AG20443 (cell line): ENCODE measurements around the gene UBXN10.

Source experiments
- DNase-seq: peaks from one replicate; pipeline ENCODE4 v3.0.0; 2012; ENCODE audit warnings: low spot score, mixed read lengths

Gene UBXN10

GRCh38 chr1:20183035-20183434 lies 2.9 kb upstream of the UBXN10 start:
- no peak for DNase-seq

DNA sequence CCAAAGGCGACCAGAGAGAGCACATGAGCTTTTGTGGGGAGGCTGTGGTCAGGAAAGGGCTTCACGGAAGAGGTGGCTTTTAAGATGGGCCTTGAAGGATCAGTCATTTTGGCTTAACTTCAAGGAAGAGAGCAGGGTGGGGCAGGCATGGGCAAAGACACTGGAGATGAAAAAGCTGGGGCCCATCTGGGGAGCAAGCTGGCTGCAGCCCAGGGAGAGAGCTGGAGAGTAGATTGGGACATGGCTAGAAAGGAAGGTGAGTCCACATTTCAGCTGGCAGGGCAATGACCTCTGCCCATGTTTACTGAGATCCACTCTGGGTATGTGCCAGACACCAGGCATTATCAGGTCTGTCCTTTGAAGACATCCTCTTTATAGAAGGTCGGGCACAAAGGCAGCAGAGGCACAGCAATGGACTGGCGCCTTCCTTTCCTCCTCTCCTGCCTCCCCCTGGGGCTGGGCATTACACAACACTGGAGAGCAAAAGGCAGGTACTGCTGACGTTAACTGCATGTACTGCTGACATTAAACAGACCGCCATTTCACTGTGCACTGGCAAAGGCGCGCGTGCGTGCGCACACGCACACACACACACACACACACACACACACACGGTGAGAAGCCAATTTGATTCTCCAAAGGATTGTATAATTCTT lies 2.2 kb upstream of the UBXN10 start:
- no peak for DNase-seq

DNA sequence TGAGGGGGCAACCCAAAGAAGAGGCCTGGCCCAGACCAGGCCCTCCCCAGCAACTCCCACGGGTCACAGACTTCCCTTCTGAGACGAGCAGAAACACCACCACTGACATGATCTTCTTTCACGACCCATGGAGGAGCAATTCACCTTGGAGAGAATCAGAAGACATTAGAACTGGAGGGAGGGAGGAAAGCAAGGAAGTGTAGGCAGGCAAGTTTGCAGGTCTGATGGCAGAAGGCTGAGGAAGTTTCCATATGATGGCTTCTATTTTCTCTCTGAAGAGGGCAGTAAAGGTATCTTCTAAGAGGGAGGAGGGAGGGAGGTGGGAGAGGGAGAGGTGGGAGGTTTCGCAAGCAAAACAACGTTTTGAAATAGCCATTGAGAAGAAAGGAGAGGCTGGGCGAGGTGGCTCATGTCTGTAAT lies 1.4 kb upstream of the UBXN10 start:
- no peak for DNase-seq

GRCh38 chr1:20184997-20185833 lies 681 bp upstream of the UBXN10 start:
- no peak for DNase-seq

DNA sequence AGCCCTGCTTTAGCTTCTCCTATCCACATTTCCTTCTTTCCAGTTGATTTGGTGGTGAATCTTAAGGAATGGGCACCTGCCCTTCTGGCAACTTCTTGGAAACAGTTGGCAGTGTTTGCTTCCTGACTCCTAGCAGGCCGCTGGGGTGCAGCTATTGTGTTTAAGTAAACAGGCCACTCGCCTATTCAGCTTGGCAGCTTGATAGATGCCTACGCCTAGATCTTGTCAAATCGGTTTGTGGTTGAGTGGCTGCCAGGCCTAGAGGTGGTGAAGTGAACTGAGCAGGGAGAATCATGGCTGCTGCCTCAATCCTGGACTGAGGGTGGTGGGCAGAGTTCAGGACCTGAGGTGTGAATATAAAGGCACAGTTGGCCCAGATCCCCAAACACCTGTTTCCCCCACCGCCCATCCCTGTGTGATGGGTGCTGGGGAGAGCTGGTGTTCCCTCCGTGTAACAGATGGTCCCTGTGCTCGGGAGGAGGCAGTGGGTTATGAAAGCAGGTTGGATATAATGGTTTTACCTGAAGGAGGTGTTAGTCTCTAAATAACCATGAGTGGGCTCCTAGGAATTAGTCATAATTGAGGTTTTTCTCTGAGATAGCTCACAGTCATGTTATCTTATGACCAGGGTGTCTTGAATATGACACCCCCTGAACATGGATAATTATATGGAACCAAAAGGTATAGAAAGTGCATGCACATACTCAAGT lies 1.4 kb downstream of the UBXN10 start:
- no peak for DNase-seq

- DNase-seq: no peak
Observed at GRCh38 chr1:20187813-20188454, 2.0 kb downstream of the UBXN10 start.

DNA sequence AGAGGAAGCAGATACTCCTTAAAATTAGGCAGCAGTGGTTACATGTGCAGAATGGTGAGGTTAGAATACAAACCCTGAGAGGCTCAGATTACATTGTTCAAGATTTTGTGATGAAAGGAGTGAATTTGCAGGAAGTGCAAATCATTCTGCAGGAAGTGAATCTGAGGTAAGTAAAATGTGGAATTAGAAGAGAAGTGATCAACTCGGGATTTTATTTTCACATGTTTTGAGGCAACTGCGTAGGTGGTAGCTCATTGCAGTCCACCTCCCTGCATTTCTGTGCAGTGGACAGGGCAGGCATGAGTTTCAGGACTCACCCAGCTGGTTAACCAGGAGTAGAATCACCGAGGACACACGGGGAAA lies 2.5 kb downstream of the UBXN10 start:
- no peak for DNase-seq

- no peak for DNase-seq
Observed at GRCh38 chr1:20189664-20190063, 3.8 kb downstream of the UBXN10 start.

DNA sequence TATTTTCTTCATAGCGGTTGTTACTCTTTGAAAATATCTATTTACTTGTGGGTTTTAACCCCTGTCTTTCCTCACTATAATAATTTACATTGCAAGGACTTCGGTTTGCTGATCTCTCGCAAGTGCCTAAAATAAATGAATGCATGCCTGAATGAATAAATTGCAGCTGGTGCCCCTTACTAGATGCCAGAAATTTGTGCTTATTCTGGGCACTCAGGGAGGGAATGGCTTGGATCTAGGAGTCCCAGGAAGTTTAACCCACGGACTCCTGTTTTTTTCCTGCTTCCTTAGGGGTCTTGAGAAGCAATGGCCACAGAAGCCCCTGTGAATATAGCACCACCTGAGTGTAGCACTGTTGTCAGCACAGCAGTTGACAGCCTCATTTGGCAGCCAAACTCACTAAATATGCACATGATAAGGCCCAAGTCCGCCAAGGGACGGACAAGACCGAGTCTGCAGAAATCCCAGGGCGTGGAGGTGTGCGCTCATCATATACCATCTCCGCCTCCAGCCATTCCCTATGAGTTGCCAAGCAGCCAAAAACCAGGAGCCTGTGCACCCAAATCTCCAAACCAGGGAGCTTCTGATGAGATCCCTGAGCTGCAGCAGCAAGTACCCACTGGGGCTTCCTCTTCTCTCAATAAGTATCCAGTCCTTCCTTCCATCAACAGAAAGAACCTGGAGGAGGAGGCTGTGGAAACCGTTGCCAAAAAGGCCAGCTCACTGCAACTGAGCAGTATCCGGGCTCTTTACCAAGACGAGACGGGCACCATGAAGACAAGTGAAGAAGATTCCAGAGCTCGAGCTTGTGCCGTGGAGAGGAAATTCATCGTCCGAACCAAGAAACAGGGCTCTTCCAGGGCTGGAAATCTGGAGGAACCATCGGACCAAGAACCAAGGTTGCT lies 4.6 kb downstream of the UBXN10 start:
- no peak for DNase-seq

GRCh38 chr1:20191266-20191825 lies 5.5 kb downstream of the UBXN10 start:
- no peak for DNase-seq

DNA sequence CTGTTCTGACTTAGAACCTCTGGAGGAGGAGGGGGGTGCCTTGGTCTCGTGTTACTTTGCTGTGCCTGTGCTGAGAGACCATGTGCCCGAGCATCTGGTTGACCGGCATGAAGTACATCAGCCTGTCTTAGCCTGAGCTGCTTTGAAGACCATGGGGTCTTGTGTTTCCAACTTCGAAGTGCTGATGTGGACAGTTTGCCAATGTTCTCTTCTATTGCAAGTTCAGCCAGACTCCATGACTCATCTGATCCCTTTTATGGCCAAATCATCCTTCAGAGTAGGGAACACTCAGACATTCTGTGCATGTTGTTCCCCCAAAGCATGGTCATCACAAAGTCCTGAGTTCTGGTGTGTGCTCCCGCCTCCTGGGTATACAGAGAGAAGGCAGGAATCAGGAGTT lies 6.5 kb downstream of the UBXN10 start:
- peak; percentile 37 for DNase-seq

DNA sequence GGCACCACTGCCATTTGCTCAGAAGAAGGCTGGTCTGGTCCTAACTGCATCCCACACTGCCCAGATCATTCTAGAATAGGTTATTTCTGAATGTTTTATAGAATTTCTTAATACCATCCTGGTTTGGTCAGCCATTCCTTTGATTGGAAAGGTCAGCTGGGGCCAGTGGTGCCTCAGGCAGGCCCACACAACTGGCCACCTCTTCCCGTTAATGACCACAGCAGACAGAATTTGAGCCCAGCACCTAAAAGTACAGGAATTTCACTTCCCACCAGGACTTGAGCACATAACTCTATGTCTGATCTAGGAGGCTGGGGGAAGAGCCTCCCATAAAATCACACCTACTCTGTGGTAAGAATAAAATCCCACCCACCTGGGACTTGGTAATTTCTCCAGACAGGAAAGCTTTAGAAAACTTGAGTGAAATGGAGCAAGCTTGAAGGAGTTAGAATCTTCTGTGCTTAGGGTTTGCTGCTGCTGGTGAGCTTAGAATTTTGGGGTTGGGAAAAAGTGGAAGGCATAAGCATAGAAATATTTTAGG lies 7.0 kb downstream of the UBXN10 start:
- DNase-seq: no peak

GRCh38 chr1:20194224-20194623 lies 8.3 kb downstream of the UBXN10 start:
- DNase-seq: no peak

GRCh38 chr1:20194757-20195461 lies 9.0 kb downstream of the UBXN10 start:
- DNase-seq: peak; percentile 73

DNA sequence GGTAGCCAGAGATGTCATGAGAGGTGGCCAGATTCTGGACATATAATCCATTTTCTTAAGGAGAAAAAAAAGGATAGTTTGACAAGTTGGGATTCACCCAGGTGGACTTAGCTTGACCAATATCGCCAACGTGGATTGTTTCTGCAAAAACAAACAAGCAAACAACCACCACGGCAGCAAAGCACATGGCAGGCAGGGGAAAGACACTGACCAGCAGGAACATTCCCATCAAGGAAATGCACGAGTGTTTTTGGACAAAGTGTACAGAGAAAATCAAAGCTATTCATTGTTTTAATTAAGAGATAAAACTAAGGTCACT lies 9.5 kb downstream of the UBXN10 start:
- DNase-seq: no peak

- no peak for DNase-seq
Observed at GRCh38 chr1:20197329-20197791, 11.5 kb downstream of the UBXN10 start.

- no peak for DNase-seq
Observed at GRCh38 chr1:20198296-20198695, 12.4 kb downstream of the UBXN10 start.

GRCh38 chr1:20198918-20199317 lies 13.0 kb downstream of the UBXN10 start:
- no peak for DNase-seq

- DNase-seq: no peak
Observed at GRCh38 chr1:20199403-20199802, 13.5 kb downstream of the UBXN10 start.

DNA sequence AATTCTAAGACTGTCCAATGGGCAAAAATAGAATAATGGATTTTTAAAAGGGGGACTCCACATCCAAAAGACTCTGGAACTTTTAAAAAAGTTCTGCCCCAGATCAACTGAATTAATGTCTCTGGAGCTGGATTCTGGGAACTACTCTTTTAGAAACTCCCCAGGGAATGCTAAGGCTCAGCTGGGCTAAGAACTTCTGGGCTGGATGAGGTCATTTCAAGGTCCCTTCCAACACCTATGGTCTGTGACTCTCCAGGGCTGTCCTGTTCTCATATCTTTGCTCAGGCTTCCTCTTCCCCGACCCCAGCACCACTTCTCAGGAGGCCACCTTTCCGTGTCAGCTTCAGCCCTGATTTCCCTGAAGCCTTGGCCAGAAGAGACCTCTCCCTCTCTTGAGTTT lies 13.9 kb downstream of the UBXN10 start:
- DNase-seq: no peak
